ENCODE data around the gene CAPS2.

- no peak for TF ChIP-seq CTCF (IDR thresholded peaks at IDR 0.05; ENCODE audit: low read depth, low read length)
- TF ChIP-seq POLR2A (IDR thresholded peaks at IDR 0.05; ENCODE audit: extremely low read depth, insufficient read length) = no peak
- TF ChIP-seq MAX (IDR thresholded peaks at IDR 0.05; ENCODE audit: low read depth, low read length) = no peak
Observed at GRCh38 chr12:75366629-75367028, 36.5 kb upstream of the CAPS2 start.
